DLD1 (cell line): ENCODE measurements around the gene IQCK.

Experiments used
- in situ Hi-C: cut with HindIII; loops from 2 replicates; pipeline ENCODE4 v1.10.0; 2017; ENCODE audit warnings: low sequenced_read_pairs

IQCK gene

GRCh38 chr16:19830902-19831560 lies 113.0 kb downstream of the IQCK start:
- in situ Hi-C loops = no loop called here

DNA sequence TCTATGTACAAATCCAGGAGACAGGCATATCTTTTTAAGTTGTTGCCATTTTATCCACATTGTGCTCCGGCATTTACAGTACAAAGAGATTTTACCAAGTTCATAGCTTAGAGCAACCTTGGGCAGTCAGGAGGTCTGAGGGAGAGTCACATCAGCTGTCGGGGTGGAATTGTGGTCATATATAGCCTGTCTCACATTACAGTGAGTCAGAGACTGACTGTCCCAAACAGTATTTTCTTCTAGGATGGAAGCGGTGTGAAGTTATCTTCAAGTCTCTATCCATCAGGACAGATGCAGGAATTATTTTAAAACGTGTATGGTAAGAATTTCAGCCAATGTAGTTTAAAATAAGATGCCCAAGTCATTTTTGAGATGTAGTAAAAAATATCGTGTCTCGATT lies 113.6 kb downstream of the IQCK start:
- in situ Hi-C loops = no loop called here

GRCh38 chr16:19833176-19833575 lies 115.1 kb downstream of the IQCK start:
- in situ Hi-C loops = no loop called here

- in situ Hi-C loops = no loop called here
These were observed 115.5 kb downstream of the IQCK start for GRCh38 chr16:19833581-19833980.

- in situ Hi-C loops = no loop called here
These were observed 117.1 kb downstream of the IQCK start for GRCh38 chr16:19835196-19835595.

DNA sequence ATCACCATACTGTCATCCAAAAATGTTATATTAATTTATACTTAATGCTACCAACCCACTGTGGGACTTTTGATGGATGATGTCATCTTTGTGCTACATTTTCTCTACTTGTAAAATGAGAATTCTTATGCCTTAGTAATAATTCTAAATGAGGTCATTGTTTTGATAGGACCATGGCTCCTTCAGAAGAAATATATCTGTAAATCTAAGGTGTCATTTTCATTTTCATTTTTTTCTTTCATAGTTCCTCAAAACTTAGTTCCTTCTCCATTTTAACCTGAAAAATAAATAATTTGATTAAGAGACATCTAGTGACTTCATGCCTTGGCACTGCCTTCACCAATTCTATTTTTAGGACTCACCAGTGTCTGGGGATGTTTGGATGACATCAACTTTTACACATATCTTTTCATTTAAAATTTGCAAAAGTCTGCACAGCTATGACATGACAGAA lies 117.9 kb downstream of the IQCK start:
- in situ Hi-C loops = no loop called here

DNA sequence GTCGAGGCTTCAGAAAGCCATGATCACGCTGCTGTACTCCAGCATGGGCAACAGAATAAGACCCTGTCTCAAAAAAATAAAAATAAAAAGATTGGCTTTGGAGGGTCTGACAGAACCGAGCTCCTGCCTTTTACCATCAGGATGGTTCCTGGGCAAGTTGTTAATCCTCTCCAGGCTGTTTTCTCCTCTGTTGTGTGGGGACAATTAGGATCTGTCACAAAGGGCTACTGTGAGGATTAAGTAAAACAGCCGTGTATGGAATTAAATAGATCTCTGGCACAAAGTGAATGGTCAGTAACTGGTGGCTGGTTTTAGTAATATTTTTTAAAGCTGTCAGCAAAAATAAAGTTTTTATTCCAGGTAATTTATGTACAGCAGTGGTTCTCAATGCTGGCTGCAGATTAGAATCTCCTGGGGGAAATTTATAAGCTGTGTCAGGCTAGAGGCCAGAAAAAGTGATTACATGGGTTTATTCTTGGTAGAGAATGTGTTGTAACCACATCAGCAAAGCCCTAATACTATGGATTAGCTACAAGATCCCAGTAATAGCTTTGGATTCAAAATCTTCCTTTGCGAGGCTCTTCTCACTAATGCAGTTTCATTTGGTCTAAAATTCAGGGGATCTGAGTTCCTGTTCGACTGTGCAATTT lies 119.4 kb downstream of the IQCK start:
- in situ Hi-C loops = no loop called here

- in situ Hi-C loops = no loop called here
These were observed 120.1 kb downstream of the IQCK start for GRCh38 chr16:19837984-19838707.

DNA sequence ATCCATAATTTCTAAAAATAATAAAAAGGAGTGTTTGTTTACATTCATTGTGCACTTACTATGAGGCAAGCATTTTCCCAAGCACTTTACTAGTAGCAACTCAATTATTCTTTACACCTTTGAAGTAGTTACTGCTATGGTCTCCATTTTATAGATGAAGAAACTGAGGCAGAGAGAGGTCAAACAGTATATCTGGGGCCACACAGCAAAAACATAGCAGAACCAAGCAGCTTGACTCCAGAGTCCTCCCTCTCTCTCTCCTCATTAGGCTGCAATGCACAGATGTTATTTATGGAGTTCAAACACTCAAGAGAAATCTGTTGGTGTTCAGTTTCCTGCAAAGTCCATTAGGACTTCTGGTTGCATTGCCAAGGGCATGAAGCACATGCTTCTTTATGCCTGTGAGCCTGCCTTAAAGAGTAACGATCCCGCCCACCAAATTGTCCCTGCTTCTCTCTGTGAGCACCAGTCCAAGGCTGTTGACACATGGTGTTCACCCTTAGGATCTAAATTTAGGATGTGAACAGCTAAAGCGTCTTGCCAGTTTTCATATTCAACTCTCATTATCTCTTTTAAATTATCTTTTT lies 122.5 kb downstream of the IQCK start:
- in situ Hi-C loops = no loop called here

DNA sequence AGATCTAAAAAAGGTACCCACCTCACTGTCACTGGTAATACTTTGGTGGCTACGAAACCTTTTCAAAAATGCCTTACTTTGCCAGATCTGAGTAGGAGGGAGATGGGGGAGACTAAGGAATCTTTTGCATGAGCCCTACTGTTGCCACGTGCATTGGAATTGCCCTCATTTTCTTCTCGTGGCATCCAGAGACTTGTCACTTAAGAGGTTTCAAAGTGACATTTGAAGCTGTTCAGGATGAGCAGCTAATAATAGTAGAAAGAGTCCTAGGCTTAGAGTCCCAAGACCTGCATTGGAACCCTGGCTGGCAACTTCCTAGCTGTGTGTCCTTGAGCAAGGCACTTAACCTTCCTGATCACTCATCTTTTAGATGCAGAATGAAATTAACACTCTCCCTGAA lies 123.1 kb downstream of the IQCK start:
- in situ Hi-C loops = no loop called here

DNA sequence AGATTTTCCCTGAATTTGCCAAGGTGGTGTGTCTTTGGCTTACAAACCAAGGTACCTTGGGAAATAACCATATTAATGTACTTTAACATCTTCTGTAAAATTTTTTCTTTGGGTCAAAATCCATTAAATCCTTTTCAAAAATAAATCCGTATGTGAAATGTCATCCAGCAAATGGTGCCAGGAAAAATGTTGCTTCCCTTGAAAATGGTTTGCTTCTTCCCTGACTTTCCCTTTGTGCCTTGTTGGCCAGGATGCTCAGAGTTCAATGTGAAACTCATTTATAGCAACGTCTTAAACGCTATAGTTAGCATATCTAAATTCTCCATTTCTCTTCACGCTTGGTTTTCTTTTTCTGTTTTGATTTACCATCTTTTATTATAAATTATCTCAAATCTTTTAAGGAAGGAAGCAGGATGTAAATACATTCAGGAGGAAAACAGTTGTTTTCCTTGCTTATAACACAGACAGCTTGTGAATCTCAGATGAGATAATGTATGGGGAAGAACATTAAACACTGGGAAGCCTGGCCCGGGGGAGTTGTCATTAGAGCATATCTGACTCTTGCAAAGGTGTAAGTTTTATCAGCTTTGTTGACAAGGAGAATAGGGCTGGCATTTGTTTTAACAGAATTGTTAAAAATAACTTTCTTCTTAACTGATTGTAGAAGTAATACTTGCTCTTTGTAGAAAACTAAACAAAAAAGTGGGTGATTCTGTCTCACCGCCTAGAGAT lies 124.5 kb downstream of the IQCK start:
- in situ Hi-C loops = no loop called here

- in situ Hi-C loops = no loop called here
These were observed 125.3 kb downstream of the IQCK start for GRCh38 chr16:19843371-19843770.

GRCh38 chr16:19844945-19845641 lies 127.0 kb downstream of the IQCK start:
- in situ Hi-C loops = no loop called here

DNA sequence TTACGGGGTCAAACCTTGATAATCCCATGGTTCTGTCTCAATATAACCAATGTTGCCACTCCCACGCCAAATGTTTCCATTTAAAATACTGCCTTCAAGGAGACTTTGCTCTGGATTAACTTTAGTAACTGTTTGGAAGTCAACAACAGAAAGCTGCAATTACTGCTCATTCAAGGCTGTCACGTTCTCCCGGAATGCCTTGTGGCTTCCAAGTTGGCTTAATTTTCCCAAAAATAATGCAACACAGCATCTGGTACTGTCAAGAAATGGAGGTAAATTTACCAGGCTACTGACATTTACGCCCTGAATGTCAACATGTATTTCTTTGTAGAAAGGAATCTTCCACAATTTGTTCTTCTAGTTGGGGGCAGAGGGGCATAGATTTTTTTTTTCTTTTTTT lies 128.4 kb downstream of the IQCK start:
- in situ Hi-C loops = no loop called here

- in situ Hi-C loops = no loop called here
These were observed 130.7 kb downstream of the IQCK start for GRCh38 chr16:19848756-19849155.

GRCh38 chr16:19850131-19850817 lies 132.2 kb downstream of the IQCK start:
- in situ Hi-C loops = no loop called here

DNA sequence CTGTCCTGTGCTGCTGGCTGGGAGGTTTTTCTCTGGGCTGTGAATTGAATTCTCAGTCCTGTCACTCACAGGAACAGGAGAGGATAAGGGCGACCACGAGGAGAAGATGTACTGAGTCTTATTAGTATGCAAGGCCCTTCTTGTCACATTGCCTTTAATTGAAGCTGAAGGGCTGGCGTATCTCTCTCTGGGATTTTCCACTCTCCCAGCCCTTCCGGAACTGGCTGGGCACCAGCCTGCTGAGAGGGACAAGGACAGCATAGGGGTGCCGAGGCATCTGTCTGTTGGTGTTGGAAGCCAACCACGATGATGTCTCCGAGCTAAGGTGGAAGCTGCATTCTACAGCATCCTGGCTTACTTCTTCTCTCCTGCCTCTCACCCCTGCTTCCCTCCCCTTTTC lies 133.4 kb downstream of the IQCK start:
- in situ Hi-C loops = no loop called here

- in situ Hi-C loops = no loop called here
These were observed 135.2 kb downstream of the IQCK start for GRCh38 chr16:19853132-19853741.

DNA sequence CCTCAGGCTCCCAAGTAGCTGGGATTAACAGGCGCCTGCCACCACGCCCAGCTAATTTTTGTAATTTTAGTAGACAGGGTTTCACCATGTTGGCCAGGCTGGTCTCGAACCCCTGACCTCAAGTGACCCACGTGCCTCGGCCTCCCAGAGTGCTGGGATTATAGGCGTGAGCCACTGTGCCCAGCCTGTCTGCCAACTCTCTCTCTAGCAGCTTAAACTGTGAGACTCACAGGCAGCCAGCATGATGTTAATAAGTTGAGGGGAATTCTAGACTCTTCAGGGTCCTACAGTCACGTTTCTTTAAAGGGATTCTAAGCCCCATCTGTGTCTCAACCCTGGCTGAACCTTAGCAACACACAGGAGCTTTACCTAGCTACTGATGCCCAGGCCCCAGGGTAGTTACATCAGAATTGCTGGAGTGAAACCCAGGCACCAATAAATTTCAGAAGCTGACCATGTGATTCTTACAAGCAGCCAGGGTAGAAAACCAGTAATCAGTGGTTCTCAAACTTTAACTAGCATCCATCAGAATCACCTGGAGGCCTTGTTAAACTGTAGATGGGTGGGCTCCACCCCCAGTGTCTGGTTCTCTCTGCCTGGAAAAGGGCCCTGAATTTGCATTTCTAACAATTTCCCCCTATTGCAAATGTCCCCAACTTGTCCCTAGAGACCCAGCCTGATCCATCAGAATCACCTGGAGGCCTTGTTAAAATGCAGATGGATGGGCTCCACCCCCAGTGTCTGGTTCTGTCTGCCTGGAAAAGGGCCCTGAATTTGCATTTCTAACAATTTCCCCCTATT lies 135.9 kb downstream of the IQCK start:
- in situ Hi-C loops = no loop called here
